Mesendoderm (in vitro differentiated cells): ENCODE data around the gene MAPKAPK3.
A peak's percentile ranks its signal among the peaks of the same experiment; 100 is the strongest.

ENCODE experiments used
- DNase-seq: peaks from one replicate; pipeline ENCODE4 v3.0.0; 2013
- H2AK5ac ChIP-seq: 2 replicates; pipeline ENCODE4 v1.6.1; 2013; ENCODE audit warnings: low read length, inconsistent platforms
- H2BK120ac ChIP-seq: 2 replicates; pipeline ENCODE4 v1.6.1; 2013; ENCODE audit warnings: low read depth, mild to moderate bottlenecking, low read length, moderate library complexity, mixed read lengths
- H2BK15ac ChIP-seq: replicated peaks from 2 replicates; pipeline ENCODE4 v1.6.1; 2013; ENCODE audit warnings: low read depth, mild to moderate bottlenecking, moderate library complexity
- H2BK5ac ChIP-seq: 2 replicates; pipeline ENCODE4 v1.6.1; 2013; ENCODE audit warnings: low read length, inconsistent platforms
- H3K18ac ChIP-seq: 2 replicates; pipeline ENCODE4 v1.6.1; 2013; ENCODE audit warnings: mild to moderate bottlenecking, low read length, mixed read lengths
- H3K23ac ChIP-seq: one replicate; pipeline ENCODE4 v1.6.1; 2013; ENCODE audit warnings: low read length
- H3K27ac ChIP-seq: 2 replicates; pipeline ENCODE4 v1.5.1; 2013; ENCODE audit warnings: low read depth, mild to moderate bottlenecking, inconsistent platforms, low read length, moderate library complexity
- H3K27me3 ChIP-seq: 2 replicates; pipeline ENCODE4 v1.6.1; 2013; ENCODE audit warnings: low read length, control low read depth, mild to moderate bottlenecking, inconsistent platforms; ENCODE audit not compliant: insufficient read depth, poor library complexity
- H3K36me3 ChIP-seq: 2 replicates; pipeline ENCODE4 v1.6.1; 2013; ENCODE audit warnings: low read length, inconsistent platforms; ENCODE audit not compliant: control insufficient read depth, insufficient read depth
- H3K4ac ChIP-seq: one replicate; pipeline ENCODE4 v1.6.1; 2013; ENCODE audit warnings: low read depth, mild to moderate bottlenecking, low read length, moderate library complexity
- H3K4me1 ChIP-seq: 2 replicates; pipeline ENCODE4 v1.6.1; 2013; ENCODE audit warnings: low read depth, low read length, inconsistent platforms; ENCODE audit not compliant: control insufficient read depth
- H3K4me2 ChIP-seq: 2 replicates; pipeline ENCODE4 v1.6.1; 2013; ENCODE audit warnings: low read length
- H3K4me3 ChIP-seq: 2 replicates; pipeline ENCODE4 v1.5.1; 2013; ENCODE audit warnings: mild to moderate bottlenecking, low read length
- H3K56ac ChIP-seq: one replicate; pipeline ENCODE4 v1.6.1; 2013; ENCODE audit warnings: low read length
- H3K79me1 ChIP-seq: 2 replicates; pipeline ENCODE4 v1.6.1; 2013; ENCODE audit warnings: low read length, inconsistent platforms
- H3K79me2 ChIP-seq: 2 replicates; pipeline ENCODE4 v1.6.1; 2013; ENCODE audit warnings: mild to moderate bottlenecking, low read length; ENCODE audit not compliant: control insufficient read depth, insufficient read depth
- H3K9ac ChIP-seq: 2 replicates; pipeline ENCODE4 v1.6.1; 2013; ENCODE audit warnings: low read length, inconsistent platforms
- H4K5ac ChIP-seq: one replicate; pipeline ENCODE4 v1.6.1; 2013; ENCODE audit warnings: low read length
- H4K8ac ChIP-seq: one replicate; pipeline ENCODE4 v1.6.1; 2013; ENCODE audit warnings: low read depth, mild to moderate bottlenecking, control low read depth, low read length, moderate library complexity
- WGBS: extraction: QIAGEN DNeasy Blood & Tissue Kit; methylation state at CpG from one replicate; pipeline ENCODE4 v1.1.7; 2013; ENCODE audit warnings: low lambda C conversion rate, missing lambda C conversion rate; ENCODE audit not compliant: insufficient coverage; ENCODE audit errors: extremely low coverage; 5-methylcytosine and 5-hydroxymethylcytosine counted together

Gene MAPKAPK3

GRCh38 chr3:50617911-50618481, 1.0 kb downstream of the MAPKAPK3 start:
- H3K79me2 ChIP-seq: no peaks in the 10 kb centered on the region
- H2AK5ac ChIP-seq: peak overlapping the region; percentile 76
- peak overlapping the region; percentile 90 for H3K56ac ChIP-seq
- no peak overlapping the region for H4K8ac ChIP-seq
- peak overlapping the region; percentile 79 for H3K9ac ChIP-seq
- peak overlapping the region; percentile 57 for H3K4me3 ChIP-seq
- peak overlapping the region; percentile 74 for H3K4me2 ChIP-seq
- H3K4ac ChIP-seq: no peak overlapping the region
- H3K79me1 ChIP-seq: peaks cover 7% of the 10 kb centered on the region
- no peak overlapping the region for H3K23ac ChIP-seq
- H3K4me1 ChIP-seq: peaks cover 5% of the 10 kb centered on the region
- no peak overlapping the region for H2BK15ac ChIP-seq
- no CpG with 5 or more reads among the region's 6 CpGs for WGBS
- no peak overlapping the region for H3K18ac ChIP-seq
- no peak overlapping the region for H4K5ac ChIP-seq
- H2BK5ac ChIP-seq: no peak overlapping the region
- no peak overlapping the region for H3K27ac ChIP-seq
- no peak for DNase-seq
- no peak overlapping the region for H2BK120ac ChIP-seq
- H3K27me3 ChIP-seq: no peaks in the 10 kb centered on the region
- no peaks in the 10 kb centered on the region for H3K36me3 ChIP-seq

- Histone ChIP-seq H4K5ac (no peak overlapping the region), H3K79me1 (peaks cover 11% of the 10 kb centered on the region), H3K79me2 (no peaks in the 10 kb centered on the region), H2BK120ac (no peak overlapping the region), H2AK5ac (no peak overlapping the region), H3K36me3 (no peaks in the 10 kb centered on the region), H3K4me3 (no peak overlapping the region), H3K4me1 (peaks cover 12% of the 10 kb centered on the region), H2BK5ac (no peak overlapping the region), H4K8ac (no peak overlapping the region), H3K56ac (no peak overlapping the region), H3K9ac (no peak overlapping the region), H3K4ac (no peak overlapping the region), H3K23ac (no peak overlapping the region), H3K18ac (no peak overlapping the region), H3K4me2 (no peak overlapping the region), H2BK15ac (no peak overlapping the region), H3K27ac (no peak overlapping the region), H3K27me3 (no peaks in the 10 kb centered on the region)
- no peak for DNase-seq
- WGBS: no CpG with 5 or more reads among the region's 1 CpG
These were observed 3.5 kb downstream of the MAPKAPK3 start for GRCh38 chr3:50620420-50620819.

GRCh38 chr3:50620820-50621219, 3.9 kb downstream of the MAPKAPK3 start:
- Histone ChIP-seq H3K4ac (no peak overlapping the region), H4K5ac (no peak overlapping the region), H3K79me1 (peaks cover 11% of the 10 kb centered on the region), H2BK120ac (no peak overlapping the region), H3K18ac (no peak overlapping the region), H2BK15ac (no peak overlapping the region), H2BK5ac (no peak overlapping the region), H3K36me3 (no peaks in the 10 kb centered on the region), H3K27ac (no peak overlapping the region), H3K79me2 (no peaks in the 10 kb centered on the region), H3K23ac (no peak overlapping the region), H3K4me3 (no peak overlapping the region), H3K4me2 (no peak overlapping the region), H4K8ac (no peak overlapping the region), H3K27me3 (no peaks in the 10 kb centered on the region), H3K4me1 (peaks cover 12% of the 10 kb centered on the region), H3K9ac (no peak overlapping the region), H3K56ac (no peak overlapping the region), H2AK5ac (no peak overlapping the region)
- no peak for DNase-seq
- no CpG with 5 or more reads among the region's 4 CpGs for WGBS

- peaks cover 9% of the 10 kb centered on the region for H3K4me1 ChIP-seq
- no peak overlapping the region for H3K27ac ChIP-seq
- H2BK5ac ChIP-seq: no peak overlapping the region
- no peak overlapping the region for H4K5ac ChIP-seq
- H3K79me1 ChIP-seq: peaks cover 8% of the 10 kb centered on the region
- no peak overlapping the region for H3K23ac ChIP-seq
- H3K4ac ChIP-seq: no peak overlapping the region
- H3K18ac ChIP-seq: no peak overlapping the region
- H3K79me2 ChIP-seq: no peaks in the 10 kb centered on the region
- H2BK15ac ChIP-seq: no peak overlapping the region
- no peaks in the 10 kb centered on the region for H3K27me3 ChIP-seq
- H2AK5ac ChIP-seq: no peak overlapping the region
- H4K8ac ChIP-seq: no peak overlapping the region
- no peak overlapping the region for H3K9ac ChIP-seq
- DNase-seq: no peak
- H3K56ac ChIP-seq: no peak overlapping the region
- H3K4me3 ChIP-seq: no peak overlapping the region
- no peak overlapping the region for H2BK120ac ChIP-seq
- no CpG with 5 or more reads among the region's 3 CpGs for WGBS
- H3K36me3 ChIP-seq: no peaks in the 10 kb centered on the region
- no peak overlapping the region for H3K4me2 ChIP-seq
These were observed 5.9 kb downstream of the MAPKAPK3 start for GRCh38 chr3:50622881-50623280.

- Histone ChIP-seq H3K27ac (no peak overlapping the region), H3K4ac (no peak overlapping the region), H3K4me3 (no peak overlapping the region), H2BK120ac (no peak overlapping the region), H2BK5ac (no peak overlapping the region), H3K4me1 (peaks cover 8% of the 10 kb centered on the region), H3K36me3 (no peaks in the 10 kb centered on the region), H3K79me1 (peaks cover 8% of the 10 kb centered on the region), H3K23ac (no peak overlapping the region), H3K18ac (no peak overlapping the region), H3K27me3 (no peaks in the 10 kb centered on the region), H4K8ac (no peak overlapping the region), H2BK15ac (no peak overlapping the region), H3K56ac (no peak overlapping the region), H3K4me2 (no peak overlapping the region), H4K5ac (no peak overlapping the region), H3K9ac (no peak overlapping the region), H3K79me2 (no peaks in the 10 kb centered on the region), H2AK5ac (no peak overlapping the region)
- no CpG with 5 or more reads among the region's 6 CpGs for WGBS
- no peak for DNase-seq
These were observed 7.0 kb downstream of the MAPKAPK3 start for GRCh38 chr3:50623840-50624474.

- DNase-seq: peak; percentile 89
- Histone ChIP-seq H3K4me3 (no peak overlapping the region), H2BK120ac (no peak overlapping the region), H3K9ac (no peak overlapping the region), H3K27ac (no peak overlapping the region), H3K36me3 (no peaks in the 10 kb centered on the region), H4K8ac (no peak overlapping the region), H3K4me2 (no peak overlapping the region), H3K4ac (no peak overlapping the region), H2BK15ac (no peak overlapping the region), H3K18ac (no peak overlapping the region), H3K56ac (peak overlapping the region; percentile 5), H2BK5ac (no peak overlapping the region), H2AK5ac (no peak overlapping the region), H3K23ac (no peak overlapping the region), H3K79me2 (no peaks in the 10 kb centered on the region), H3K27me3 (no peaks in the 10 kb centered on the region), H3K79me1 (peaks cover 6% of the 10 kb centered on the region), H4K5ac (no peak overlapping the region), H3K4me1 (peaks cover 8% of the 10 kb centered on the region)
- WGBS: no CpG with 5 or more reads among the region's 2 CpGs
These were observed 7.7 kb downstream of the MAPKAPK3 start for GRCh38 chr3:50624634-50625033.
